SK-N-MC (cell line): ENCODE data around the gene BCR.

Source experiments
- EZH2 ChIP-seq: fragments of 200-600 bp; sonication (generic); IDR thresholded peaks from one replicate; pipeline ENCODE4 v1.6.1; 2017; ENCODE audit warnings: antibody characterized with exemption
- POLR2AphosphoS5 ChIP-seq: IDR thresholded peaks from 2 replicates; pipeline ENCODE4 v1.6.1; 2012; ENCODE audit warnings: mild to moderate bottlenecking, low read depth, low read length, borderline replicate concordance

- TF ChIP-seq POLR2AphosphoS5 (no peak), EZH2 (no peak)
Observed at GRCh38 chr22:23363683-23364082, 183.4 kb downstream of the BCR start.
